Measurements from ENCODE around the gene DYNLT3. TPM values are rescaled to one million over a fixed set of nuclear protein-coding genes. Genes with fewer than 3 reads are reported as not detected.

The DYNLT3 gene
- total and polyA plus RNA-seq, 2 of the 13 experiments (the other 11 are each of a cell fraction or from before 2014, with no cell fraction given): 5.4 to 6.1 TPM

DNA sequence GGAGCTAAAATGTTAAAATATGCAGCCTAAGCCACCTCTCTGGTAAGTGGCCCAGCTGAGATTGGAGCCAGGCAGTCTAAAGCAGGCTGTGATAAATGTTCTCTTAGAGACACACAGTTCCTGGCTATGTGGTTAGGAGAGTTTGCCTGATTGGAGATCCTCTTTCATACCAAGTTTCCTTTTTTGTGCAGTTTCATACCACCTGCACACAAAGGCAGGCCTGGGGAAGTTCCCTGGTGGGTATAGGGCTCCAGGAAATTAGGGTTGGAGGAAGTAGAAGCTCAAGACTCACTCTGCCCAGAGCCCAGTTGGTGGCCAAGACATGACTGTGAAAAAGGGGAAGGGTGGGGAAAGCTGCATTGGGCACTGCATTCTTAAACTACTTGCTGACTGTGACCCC, 50.6 kb downstream of the DYNLT3 start (continued):
- no peak for TF ChIP-seq AKAP8 (CRISPR knock-in tag; IDR thresholded peaks at IDR 0.05)
- TF ChIP-seq, protein P1, sequence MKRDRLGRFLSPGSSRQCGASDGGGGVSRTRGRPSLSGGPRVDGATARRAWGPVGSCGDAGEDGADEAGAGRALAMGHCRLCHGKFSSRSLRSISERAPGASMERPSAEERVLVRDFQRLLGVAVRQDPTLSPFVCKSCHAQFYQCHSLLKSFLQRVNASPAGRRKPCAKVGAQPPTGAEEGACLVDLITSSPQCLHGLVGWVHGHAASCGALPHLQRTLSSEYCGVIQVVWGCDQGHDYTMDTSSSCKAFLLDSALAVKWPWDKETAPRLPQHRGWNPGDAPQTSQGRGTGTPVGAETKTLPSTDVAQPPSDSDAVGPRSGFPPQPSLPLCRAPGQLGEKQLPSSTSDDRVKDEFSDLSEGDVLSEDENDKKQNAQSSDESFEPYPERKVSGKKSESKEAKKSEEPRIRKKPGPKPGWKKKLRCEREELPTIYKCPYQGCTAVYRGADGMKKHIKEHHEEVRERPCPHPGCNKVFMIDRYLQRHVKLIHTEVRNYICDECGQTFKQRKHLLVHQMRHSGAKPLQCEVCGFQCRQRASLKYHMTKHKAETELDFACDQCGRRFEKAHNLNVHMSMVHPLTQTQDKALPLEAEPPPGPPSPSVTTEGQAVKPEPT (CRISPR knock-in tag; IDR thresholded peaks at IDR 0.05; ENCODE audit: low read depth): no peak

DNA sequence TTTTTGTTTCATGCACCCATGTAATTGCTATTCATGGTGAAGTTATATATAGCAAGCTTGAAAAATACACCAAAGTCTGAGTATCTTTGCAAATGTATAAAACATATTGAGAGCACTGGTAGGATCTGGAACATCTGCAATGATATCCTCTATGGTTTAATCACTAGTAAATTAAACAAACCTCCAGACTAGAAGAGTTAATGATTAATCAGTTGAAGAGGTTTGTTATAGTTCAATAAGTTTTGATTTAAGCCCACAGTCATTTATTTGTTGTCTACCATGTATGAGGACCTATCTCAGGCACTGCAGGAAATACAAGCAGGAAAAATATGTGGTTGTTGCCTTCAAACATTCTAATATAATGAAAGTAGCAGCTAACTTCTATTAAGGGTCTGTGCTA, 51.1 kb downstream of the DYNLT3 start:
- CTCF ChIA-PET (ENCODE audit: low intra/inter-chr PET ratio, low total read pairs): no interaction called here
- no peak overlapping the region for H3K4me3 ChIP-seq (replicated peaks in 1 of 3; ENCODE audit: insufficient read depth in 1 of 3, low read depth in 2 of 3, low read length in 3 of 3)
- H3K9me3 ChIP-seq (ENCODE audit: low read length): no peaks in the 10 kb centered on the region
- DNase-seq (ENCODE audit: low spot score) (no peak), FAIRE-seq (no peak), ATAC-seq (no peak)
- intact Hi-C loops (cut with micrococcal nuclease; ENCODE audit: unreplicated experiment) (no loop called here), in situ Hi-C loops (cut with HindIII; ENCODE audit: extremely low pct_ligation_motif_present, low pct_unique_long_range_greater_than_20kb) (no loop called here)
- H3K36me3 ChIP-seq (replicated peaks in 1 of 2; ENCODE audit: control insufficient read depth in 1 of 2, insufficient read depth in 2 of 2, low read length in 2 of 2): no peaks in the 10 kb centered on the region
- H3K4me2 ChIP-seq (ENCODE audit: low read depth, low read length): no peak overlapping the region
- no peaks in the 10 kb centered on the region for H3K4me1 ChIP-seq (ENCODE audit: insufficient read depth, low read length)
- BruUV-seq (replicated peaks): no TSS peak
- H4K20me1 ChIP-seq (ENCODE audit: insufficient read depth, low read length): no peaks in the 10 kb centered on the region
- no peaks in the 10 kb centered on the region for H3K27me3 ChIP-seq (ENCODE audit: control insufficient read depth in 1 of 2, insufficient read depth in 2 of 2, low read length in 2 of 2)
- POLR2A ChIA-PET: no interaction called here
- H3K27ac ChIP-seq (ENCODE audit: extremely low read length, insufficient read depth, low read length): no peak overlapping the region
- no peak overlapping the region for H2AFZ ChIP-seq (ENCODE audit: low read length)
- TF ChIP-seq NFE2L1 (CRISPR knock-in tag; IDR thresholded peaks at IDR 0.05; ENCODE audit: borderline replicate concordance) (no peak), PAF1 (CRISPR knock-in tag; IDR thresholded peaks at IDR 0.05) (no peak), KDM6A (CRISPR knock-in tag; IDR thresholded peaks at IDR 0.05; ENCODE audit: low read depth) (no peak), ZNF12 (CRISPR knock-in tag; IDR thresholded peaks at IDR 0.05) (no peak), HNF4G (IDR thresholded peaks at IDR 0.05; ENCODE audit: borderline replicate concordance, low read depth, low read length) (no peak), HNF4G (CRISPR knock-in tag; IDR thresholded peaks at IDR 0.05; ENCODE audit: borderline replicate concordance, low read depth) (no peak), MLLT10 (CRISPR knock-in tag; IDR thresholded peaks at IDR 0.05) (no peak), SNAPC4 (CRISPR knock-in tag; IDR thresholded peaks at IDR 0.05) (no peak)
- no peaks in the 10 kb centered on the region for H3K79me2 ChIP-seq (ENCODE audit: insufficient read depth, low read length)
- H3K9ac ChIP-seq (ENCODE audit: insufficient read depth, low read depth, low read length): no peak overlapping the region

All from HepG2 (cell line).